HCT116 (cell line): Measurements from ENCODE around the gene TMEM54.

ENCODE experiments used
- EGR1 ChIP-seq: IDR thresholded peaks from 2 replicates; pipeline ENCODE4 v1.6.1; 2012; ENCODE audit warnings: low read depth
- EZH2 ChIP-seq: fragments of 200-600 bp; sonication (generic); IDR thresholded peaks from 2 replicates; pipeline ENCODE4 v1.6.1; 2017; ENCODE audit warnings: antibody characterized with exemption, mixed run types
- FOSL1 ChIP-seq: IDR thresholded peaks from 2 replicates; pipeline ENCODE4 v1.6.1; 2012; ENCODE audit warnings: low read depth
- JUND ChIP-seq: IDR thresholded peaks from 2 replicates; pipeline ENCODE4 v1.6.1; 2012
- POLR2A ChIP-seq: IDR thresholded peaks from 2 replicates; pipeline ENCODE4 v1.7.0; 2011; ENCODE audit warnings: borderline replicate concordance; ENCODE audit not compliant: insufficient read depth, insufficient read length; ENCODE audit errors: extremely low read depth
- POLR2AphosphoS5 ChIP-seq: IDR thresholded peaks from 2 replicates; pipeline ENCODE4 v1.6.1; 2011; ENCODE audit warnings: mild to moderate bottlenecking, low read depth, low read length, moderate library complexity
- RAD21 ChIP-seq: IDR thresholded peaks from 2 replicates; pipeline ENCODE4 v1.6.1; 2012; ENCODE audit warnings: low read depth, mild to moderate bottlenecking
- REST ChIP-seq: IDR thresholded peaks from 2 replicates; pipeline ENCODE4 v1.6.1; 2012; ENCODE audit warnings: low read depth
- SIN3A ChIP-seq: IDR thresholded peaks from 2 replicates; pipeline ENCODE4 v1.6.1; 2012; ENCODE audit warnings: low read depth
- SP1 ChIP-seq: IDR thresholded peaks from 2 replicates; pipeline ENCODE4 v1.6.1; 2012; ENCODE audit warnings: low read depth
- TCF7L2 ChIP-seq: IDR thresholded peaks from 2 replicates; pipeline ENCODE4 v1.7.0; 2011; ENCODE audit warnings: borderline replicate concordance, inconsistent platforms; ENCODE audit not compliant: insufficient read depth, insufficient read length; ENCODE audit errors: extremely low read depth
- ZFX ChIP-seq: fragments of 450-650 bp; IDR thresholded peaks from 2 replicates; pipeline ENCODE4 v1.6.1; 2017
- TF ChIP-seq, protein P1 (sequence below), 3 experiments: fragments of 200-600 bp in 1 of 3; sonication (generic) in 1 of 3; IDR thresholded peaks in 2 of 3; conservative IDR thresholded peaks in 1 of 3; 2 replicates each; pipeline ENCODE4 v1.5.1; 2012 to 2017; ENCODE audit warnings: low read depth in 2 of 3, low read length in 2 of 3, antibody characterized with exemption in 1 of 3, borderline replicate concordance in 1 of 3, control low read depth in 1 of 3, mild to moderate bottlenecking in 1 of 3, mixed read lengths in 1 of 3, mixed run types in 1 of 3, moderate library complexity in 1 of 3; ENCODE audit not compliant: insufficient read depth in 1 of 3
- TF ChIP-seq, protein P2 (sequence below): IDR thresholded peaks from 2 replicates; pipeline ENCODE4 v1.6.1; 2012

DNA sequence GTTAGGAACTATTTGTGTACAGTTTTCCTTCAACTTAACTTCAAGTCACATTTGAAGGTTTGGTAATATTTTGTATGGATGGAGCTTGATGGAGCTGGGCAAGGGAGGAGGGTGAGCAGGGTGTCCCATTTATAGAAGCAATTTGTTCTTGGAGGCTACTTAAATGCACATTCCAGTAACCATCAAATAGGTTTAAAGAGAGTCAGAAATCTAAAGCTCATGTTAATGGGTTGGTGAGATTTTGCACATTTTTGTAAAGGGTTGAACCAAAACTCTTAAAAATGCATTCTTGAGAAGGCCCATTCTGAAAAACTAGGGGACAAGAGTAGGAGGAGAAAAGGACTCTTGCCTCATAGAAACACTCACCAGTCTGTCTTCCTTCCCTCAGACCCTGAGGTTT, 40.6 kb downstream of the TMEM54 start:
- TF ChIP-seq, protein P1, sequence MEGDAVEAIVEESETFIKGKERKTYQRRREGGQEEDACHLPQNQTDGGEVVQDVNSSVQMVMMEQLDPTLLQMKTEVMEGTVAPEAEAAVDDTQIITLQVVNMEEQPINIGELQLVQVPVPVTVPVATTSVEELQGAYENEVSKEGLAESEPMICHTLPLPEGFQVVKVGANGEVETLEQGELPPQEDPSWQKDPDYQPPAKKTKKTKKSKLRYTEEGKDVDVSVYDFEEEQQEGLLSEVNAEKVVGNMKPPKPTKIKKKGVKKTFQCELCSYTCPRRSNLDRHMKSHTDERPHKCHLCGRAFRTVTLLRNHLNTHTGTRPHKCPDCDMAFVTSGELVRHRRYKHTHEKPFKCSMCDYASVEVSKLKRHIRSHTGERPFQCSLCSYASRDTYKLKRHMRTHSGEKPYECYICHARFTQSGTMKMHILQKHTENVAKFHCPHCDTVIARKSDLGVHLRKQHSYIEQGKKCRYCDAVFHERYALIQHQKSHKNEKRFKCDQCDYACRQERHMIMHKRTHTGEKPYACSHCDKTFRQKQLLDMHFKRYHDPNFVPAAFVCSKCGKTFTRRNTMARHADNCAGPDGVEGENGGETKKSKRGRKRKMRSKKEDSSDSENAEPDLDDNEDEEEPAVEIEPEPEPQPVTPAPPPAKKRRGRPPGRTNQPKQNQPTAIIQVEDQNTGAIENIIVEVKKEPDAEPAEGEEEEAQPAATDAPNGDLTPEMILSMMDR (IDR thresholded peaks at IDR 0.05 in 2 of 3, conservative IDR thresholded peaks at IDR 0.05 in 1 of 3; ENCODE audit: borderline replicate concordance in 1 of 3, insufficient read depth in 1 of 3, low read depth in 2 of 3, low read length in 2 of 3) = no peak
- TF ChIP-seq RAD21 = no peak
- no peak for TF ChIP-seq EZH2
- TF ChIP-seq SIN3A = no peak
- no peak for TF ChIP-seq POLR2A
- no peak for TF ChIP-seq REST
- no peak for TF ChIP-seq ZFX
- TF ChIP-seq, protein P2, sequence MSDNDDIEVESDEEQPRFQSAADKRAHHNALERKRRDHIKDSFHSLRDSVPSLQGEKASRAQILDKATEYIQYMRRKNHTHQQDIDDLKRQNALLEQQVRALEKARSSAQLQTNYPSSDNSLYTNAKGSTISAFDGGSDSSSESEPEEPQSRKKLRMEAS = no peak
- TF ChIP-seq SP1 = no peak
- no peak for TF ChIP-seq POLR2AphosphoS5
- no peak for TF ChIP-seq TCF7L2
- TF ChIP-seq FOSL1 = no peak
- TF ChIP-seq JUND = no peak
- TF ChIP-seq EGR1 = no peak
